Cardiac muscle cell (in vitro differentiated cells and primary cell): Measurements from ENCODE around the gene CA5A. TPM values are rescaled to one million over a fixed set of nuclear protein-coding genes. Genes with fewer than 3 reads are reported as not detected.

Experiments used
- DNase-seq, 2 donors: peaks; one replicate each; pipeline versions ENCODE4 v3.0.0 to v3.0.0-alpha.2; 2010 to 2017; ENCODE audit warnings: low read depth in 1 of 2, low spot score in 1 of 2
- H3K27ac ChIP-seq: fragments of 200-600 bp; sonication (generic); 2 replicates; pipeline ENCODE4 v1.5.1; 2016
- H3K27me3 ChIP-seq: fragments of 200-600 bp; sonication (generic); 2 replicates; pipeline ENCODE4 v1.6.0; 2016; ENCODE audit warnings: control low read depth
- H3K36me3 ChIP-seq: fragments of 200-600 bp; sonication (generic); 2 replicates; pipeline ENCODE4 v1.5.1; 2016; ENCODE audit warnings: control low read depth
- H3K4me1 ChIP-seq: fragments of 200-600 bp; sonication (generic); 2 replicates; pipeline ENCODE4 v1.8.1; 2017; ENCODE audit warnings: low read depth, mild to moderate bottlenecking, mixed run types
- H3K4me3 ChIP-seq: fragments of 200-600 bp; sonication (generic); 2 replicates; pipeline ENCODE4 v1.5.1; 2016; ENCODE audit warnings: mild to moderate bottlenecking
- H3K9me3 ChIP-seq: fragments of 200-600 bp; sonication (generic); 2 replicates; pipeline ENCODE4 v1.5.1; 2017; ENCODE audit warnings: low read depth, mild to moderate bottlenecking, control low read depth
- polyA plus RNA-seq: library from polyadenylated mRNA; unstranded; fragments of >200 nt; fragmentation: Nextera tagmentation; extraction: Ambion mirVana; gene quantifications from 2 replicates; pipeline ENCODE4 v1.2.1, GENCODE V29; 2016
- total RNA-seq: library from RNA; depleted of rRNA; stranded (reverse); fragments of >200 nt; gene quantifications from 2 replicates; pipeline ENCODE4 v1.2.3, GENCODE V29; 2016
- TF ChIP-seq, protein P1 (sequence below): IDR thresholded peaks from 2 replicates; pipeline ENCODE4 v1.5.1; 2012; ENCODE audit warnings: low read depth, mild to moderate bottlenecking, low read length

CA5A gene
- total and polyA plus RNA-seq, 2 experiments from 2014 or later, result not detected

DNA sequence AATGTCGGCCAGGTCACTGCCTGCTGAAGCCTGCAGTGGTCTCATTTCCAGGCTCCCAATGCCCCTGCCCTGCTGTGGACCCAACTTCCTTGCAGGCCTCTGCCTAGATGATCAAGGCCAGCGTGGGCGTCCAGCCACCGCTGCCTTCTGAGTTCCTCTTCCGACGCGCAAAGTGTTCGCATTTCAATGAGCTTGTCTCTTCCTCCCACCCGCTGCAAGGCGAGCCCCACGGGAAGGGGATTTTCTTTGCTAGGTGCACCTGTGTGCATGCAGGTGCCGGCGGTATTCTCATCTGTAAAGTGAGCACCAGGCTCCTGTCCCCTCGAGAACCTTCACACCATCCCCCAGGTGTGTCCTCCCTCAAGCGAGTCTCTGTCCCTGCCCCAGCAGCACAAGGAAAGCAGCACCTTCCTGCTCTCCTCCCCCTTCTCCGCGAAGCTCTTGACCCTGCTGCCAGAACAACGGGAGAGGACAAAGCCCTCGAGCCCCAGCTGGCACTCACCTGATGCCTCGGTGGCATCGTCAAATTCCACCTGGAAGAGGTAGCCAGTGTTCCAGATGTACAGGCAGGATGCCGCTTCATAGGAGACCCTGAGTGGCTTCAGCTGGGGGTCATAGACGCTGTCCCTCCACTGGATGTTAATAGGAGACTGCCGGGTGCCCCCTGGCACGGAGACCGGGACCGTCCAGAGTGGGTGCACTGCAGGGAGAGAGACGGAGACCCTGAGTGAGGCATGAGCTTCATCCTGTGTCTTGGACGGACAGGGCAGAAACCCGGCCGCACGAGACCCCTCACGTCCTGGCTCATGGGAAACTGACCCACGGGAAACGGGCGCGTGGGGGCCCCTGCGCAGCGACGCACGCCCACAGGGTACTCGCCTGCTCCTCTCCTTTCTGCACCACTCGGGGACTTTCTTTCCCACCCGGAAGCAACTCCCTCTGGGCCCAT is 9.8 kb downstream of the CA5A start:
- H3K4me3 ChIP-seq, result no peak overlapping the region
- no peaks in the 10 kb centered on the region for H3K4me1 ChIP-seq
- DNase-seq, result no peak
- no peaks in the 10 kb centered on the region for H3K36me3 ChIP-seq
- H3K9me3 ChIP-seq, result no peaks in the 10 kb centered on the region
- no peak overlapping the region for H3K27ac ChIP-seq
- TF ChIP-seq, protein P1, sequence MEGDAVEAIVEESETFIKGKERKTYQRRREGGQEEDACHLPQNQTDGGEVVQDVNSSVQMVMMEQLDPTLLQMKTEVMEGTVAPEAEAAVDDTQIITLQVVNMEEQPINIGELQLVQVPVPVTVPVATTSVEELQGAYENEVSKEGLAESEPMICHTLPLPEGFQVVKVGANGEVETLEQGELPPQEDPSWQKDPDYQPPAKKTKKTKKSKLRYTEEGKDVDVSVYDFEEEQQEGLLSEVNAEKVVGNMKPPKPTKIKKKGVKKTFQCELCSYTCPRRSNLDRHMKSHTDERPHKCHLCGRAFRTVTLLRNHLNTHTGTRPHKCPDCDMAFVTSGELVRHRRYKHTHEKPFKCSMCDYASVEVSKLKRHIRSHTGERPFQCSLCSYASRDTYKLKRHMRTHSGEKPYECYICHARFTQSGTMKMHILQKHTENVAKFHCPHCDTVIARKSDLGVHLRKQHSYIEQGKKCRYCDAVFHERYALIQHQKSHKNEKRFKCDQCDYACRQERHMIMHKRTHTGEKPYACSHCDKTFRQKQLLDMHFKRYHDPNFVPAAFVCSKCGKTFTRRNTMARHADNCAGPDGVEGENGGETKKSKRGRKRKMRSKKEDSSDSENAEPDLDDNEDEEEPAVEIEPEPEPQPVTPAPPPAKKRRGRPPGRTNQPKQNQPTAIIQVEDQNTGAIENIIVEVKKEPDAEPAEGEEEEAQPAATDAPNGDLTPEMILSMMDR, result no peak
- no peaks in the 10 kb centered on the region for H3K27me3 ChIP-seq

DNA sequence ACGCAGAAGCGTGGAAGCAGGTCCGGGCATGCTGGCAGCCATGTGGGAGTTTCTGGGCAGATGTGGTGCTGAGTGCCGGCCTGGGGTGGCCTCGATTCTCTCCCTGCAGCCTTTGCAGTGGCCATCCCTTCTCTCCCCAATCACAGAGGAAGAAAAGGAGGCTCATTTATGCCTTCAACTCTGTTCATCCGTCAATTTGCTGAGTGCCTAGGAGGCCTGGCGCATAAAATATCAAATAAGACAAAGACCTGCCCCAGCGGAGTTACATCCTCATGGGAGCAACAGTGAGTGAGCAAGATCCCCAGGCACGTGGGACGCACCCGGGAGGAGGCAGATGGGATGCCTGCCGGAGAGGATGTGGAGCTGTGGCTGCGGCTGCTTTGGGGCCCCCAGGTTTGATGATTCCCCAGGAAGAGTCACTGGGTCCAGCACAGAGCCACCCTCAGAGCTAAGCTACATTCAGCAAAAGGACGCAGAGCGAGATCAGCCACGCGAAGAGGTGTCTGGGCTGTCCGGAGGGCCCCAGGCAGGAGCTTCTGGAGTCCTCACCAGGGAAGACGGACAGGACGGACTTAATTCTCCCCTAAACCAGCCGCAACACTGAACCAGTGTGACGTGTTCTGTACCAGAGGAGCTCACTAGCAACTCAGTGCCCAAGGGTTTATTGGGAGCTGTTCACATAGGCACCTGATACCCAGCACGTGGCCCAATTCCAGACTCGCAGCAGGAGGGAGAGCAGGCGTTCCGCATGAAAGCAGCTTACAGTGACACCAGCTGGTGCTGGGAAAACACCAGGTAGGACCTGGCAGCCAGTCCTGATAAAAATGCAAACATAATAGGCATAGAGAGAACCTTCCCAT is 11.3 kb downstream of the CA5A start:
- TF ChIP-seq, protein P1, result no peak
- Histone ChIP-seq H3K4me3 (no peak overlapping the region), H3K27me3 (no peaks in the 10 kb centered on the region), H3K4me1 (no peaks in the 10 kb centered on the region), H3K36me3 (no peaks in the 10 kb centered on the region), H3K27ac (no peak overlapping the region), H3K9me3 (no peaks in the 10 kb centered on the region)
- no peak for DNase-seq

DNA sequence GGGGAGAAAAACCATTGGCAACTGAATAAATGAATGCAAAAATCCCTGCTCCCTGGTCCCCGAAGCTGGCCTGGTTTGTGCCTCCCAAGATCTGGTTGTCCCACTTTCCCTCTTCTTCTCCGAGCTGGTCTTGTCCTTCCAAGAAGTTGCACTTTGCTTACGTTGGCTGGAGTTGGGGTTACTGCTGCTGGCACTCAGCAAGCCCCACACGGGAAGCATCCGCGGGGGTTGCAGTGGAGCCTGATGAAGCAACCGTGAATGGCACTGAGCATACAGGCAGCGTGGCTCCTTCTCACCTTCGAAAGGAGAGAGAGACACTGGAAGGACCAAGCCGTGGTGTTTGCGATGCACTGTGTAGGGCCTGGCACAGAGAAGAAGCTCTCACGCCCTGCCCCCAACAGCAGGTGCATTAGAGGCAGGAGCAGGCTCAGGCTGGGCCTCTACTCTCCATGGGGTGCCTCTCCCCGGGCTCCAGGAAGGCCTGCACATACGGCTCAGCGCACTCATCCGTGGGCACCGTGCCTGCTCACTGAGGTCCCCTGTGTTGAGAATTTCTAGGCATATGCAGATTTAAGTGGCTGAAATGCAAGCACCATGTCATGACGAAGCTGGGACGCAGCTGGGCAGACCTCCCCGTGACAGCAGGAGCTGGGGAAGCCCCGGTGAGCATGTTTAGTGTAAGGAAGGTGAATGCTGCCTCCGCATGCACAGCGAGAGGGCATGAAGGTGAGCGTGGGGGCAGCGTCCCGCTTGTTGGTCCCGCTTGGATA is 12.1 kb downstream of the CA5A start:
- no peaks in the 10 kb centered on the region for H3K36me3 ChIP-seq
- TF ChIP-seq, protein P1, result no peak
- H3K27ac ChIP-seq, result no peak overlapping the region
- no peaks in the 10 kb centered on the region for H3K9me3 ChIP-seq
- no peak for DNase-seq
- H3K4me3 ChIP-seq, result no peak overlapping the region
- H3K4me1 ChIP-seq, result no peaks in the 10 kb centered on the region
- no peaks in the 10 kb centered on the region for H3K27me3 ChIP-seq

DNA sequence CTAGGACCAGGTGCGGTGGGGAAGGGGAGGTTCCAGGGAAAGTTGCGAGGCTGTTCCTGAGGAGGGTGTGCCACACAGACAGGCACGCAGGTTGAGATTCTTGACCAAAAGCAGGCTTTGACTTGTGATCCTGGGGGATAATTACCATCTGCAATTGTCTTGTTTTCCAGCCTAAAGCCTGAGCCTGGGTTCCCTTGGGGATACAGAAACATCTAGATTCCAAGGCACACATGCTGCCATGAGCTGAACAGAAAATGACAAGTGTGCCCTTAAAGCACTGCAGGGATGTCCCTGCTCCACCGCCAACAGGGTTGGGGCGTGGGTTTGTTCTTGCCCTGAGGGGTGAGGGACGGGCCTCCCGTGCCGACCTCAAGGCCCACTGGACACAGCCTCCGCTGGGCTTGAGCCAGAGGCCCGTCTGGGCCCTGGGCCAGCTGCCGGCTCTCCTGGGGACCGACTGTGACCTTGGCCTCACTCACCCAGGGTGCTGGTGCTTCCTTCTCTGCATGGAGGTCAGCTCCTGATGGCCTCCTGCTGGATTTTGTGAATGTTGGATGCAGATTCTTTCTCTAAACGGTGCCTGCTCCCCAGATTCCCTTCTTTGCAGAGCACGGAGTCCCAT is 14.0 kb downstream of the CA5A start:
- Histone ChIP-seq H3K4me1 (no peaks in the 10 kb centered on the region), H3K27ac (no peak overlapping the region)
- TF ChIP-seq, protein P1, result no peak

More for the DNA sequence above, 14.0 kb downstream of the CA5A start:
- Histone ChIP-seq H3K27me3 (no peaks in the 10 kb centered on the region), H3K36me3 (no peaks in the 10 kb centered on the region), H3K4me3 (no peak overlapping the region), H3K9me3 (no peaks in the 10 kb centered on the region)
- no peak for DNase-seq
